K562 (cell line): Measurements from ENCODE around the gene FOXJ1. TPM values are rescaled to one million over a fixed set of nuclear protein-coding genes. Genes with fewer than 3 reads are reported as not detected.

ENCODE experiments used
- ATAC-seq: fragments of 200-7000 bp; cut with Tn5 transposase; 3 replicates; pipeline ENCODE4 v1.9.1; 2020; ENCODE audit warnings: moderate library complexity
- BruUV-seq: library from RNA; stranded (reverse); fragments of 400-500 nt; replicated peaks from 2 replicates; lab custom pipeline; 2021; lab: Mats Ljungman, UMichigan
- CTCF ChIA-PET: fragments of 300-600 bp; formaldehyde crosslinking; extraction: SDS; loops from one replicate; lab custom pipeline; 2021; ENCODE audit warnings: low intra/inter-chr PET ratio; lab: Yijun Ruan, JAX
- POLR2A ChIA-PET: fragments of 300-600, 350-650 bp; sonication (Branson Sonifier 250); formaldehyde crosslinking; extraction: SDS; loops from one replicate; lab custom pipeline; 2021; ENCODE audit warnings: antibody characterized with exemption, inconsistent platforms; lab: Yijun Ruan, JAX
- DNase-seq, 4 experiments: peaks; one replicate each; pipeline versions ENCODE4 v3.0.0 to v3.0.0-alpha.2; 2011 to 2018; ENCODE audit warnings: low spot score in 3 of 4, mixed read lengths in 3 of 4; ENCODE audit errors: extremely low read depth in 1 of 4
- FAIRE-seq: peaks from 2 replicates; lab custom pipeline; 2011; peaks lifted over from hg19 to GRCh38; lab: Jason Lieb, UNC
- H2AFZ ChIP-seq: 2 replicates; pipeline ENCODE4 v1.6.0; 2011; ENCODE audit warnings: low read depth, low read length, control low read depth, inconsistent platforms
- H3K27ac ChIP-seq: fragments of 200-600 bp; 3 replicates; pipeline ENCODE4 v1.8.0; 2011; ENCODE audit warnings: low read depth, mild to moderate bottlenecking, control low read depth, inconsistent platforms, low read length, moderate library complexity, mixed read lengths; ENCODE audit errors: extremely low read depth
- H3K27me3 ChIP-seq, 2 experiments: fragments of 300-600 bp in 1 of 2; 2 replicates in 1 of 2; 3 replicates in 1 of 2; pipeline versions ENCODE4 v1.6.0 to v1.8.0; 2011; ENCODE audit warnings: inconsistent platforms in 2 of 2, low read length in 2 of 2, mild to moderate bottlenecking in 1 of 2, mixed read lengths in 1 of 2, moderate library complexity in 1 of 2; ENCODE audit not compliant: control insufficient read depth in 2 of 2, insufficient read depth in 2 of 2
- H3K36me3 ChIP-seq: fragments of 300-600 bp; 3 replicates; pipeline ENCODE4 v1.8.0; 2011; ENCODE audit warnings: mild to moderate bottlenecking, low read length, inconsistent platforms; ENCODE audit not compliant: control insufficient read depth, insufficient read depth
- H3K4me1 ChIP-seq, 2 experiments: fragments of 200-600 bp in 1 of 2; replicated peaks in 1 of 2; 2 replicates in 1 of 2; 3 replicates in 1 of 2; pipeline versions ENCODE4 v1.5.1 to v1.8.0; 2011; ENCODE audit warnings: inconsistent platforms in 2 of 2, low read length in 2 of 2, mild to moderate bottlenecking in 1 of 2, mixed read lengths in 1 of 2, moderate library complexity in 1 of 2; ENCODE audit not compliant: control insufficient read depth in 2 of 2, insufficient read depth in 2 of 2
- H3K4me2 ChIP-seq: 2 replicates; pipeline ENCODE4 v1.6.1; 2011; ENCODE audit warnings: low read length, control low read depth, inconsistent platforms, mixed read lengths; ENCODE audit not compliant: insufficient read depth
- H3K4me3 ChIP-seq: fragments of 200-600 bp; sonication (generic), shearing (Covaris generic); 2 replicates; pipeline ENCODE4 v1.5.1; 2016; ENCODE audit warnings: control low read depth, inconsistent platforms
- H3K79me2 ChIP-seq: fragments of 200-600 bp; 3 replicates; pipeline ENCODE4 v1.8.0; 2011; ENCODE audit warnings: low read length, inconsistent platforms; ENCODE audit not compliant: control insufficient read depth, insufficient read depth
- H3K9ac ChIP-seq, 2 experiments: 2 replicates each; pipeline versions ENCODE4 v1.6.0 to v1.6.1; 2011; ENCODE audit warnings: low read depth in 2 of 2, low read length in 2 of 2, control low read depth in 1 of 2, inconsistent platforms in 1 of 2, mild to moderate bottlenecking in 1 of 2, mixed read lengths in 1 of 2; ENCODE audit not compliant: insufficient read depth in 1 of 2
- H3K9me1 ChIP-seq: one replicate; pipeline ENCODE4 v1.6.0; 2011; ENCODE audit warnings: inconsistent platforms, mild to moderate bottlenecking, low read length, moderate library complexity; ENCODE audit not compliant: control insufficient read depth, insufficient read depth
- H3K9me3 ChIP-seq: replicated peaks from 2 replicates; pipeline ENCODE4 v1.5.1; 2011; ENCODE audit warnings: low read depth, low read length, inconsistent platforms; ENCODE audit not compliant: control insufficient read depth, insufficient read depth
- H4K20me1 ChIP-seq: replicated peaks from 2 replicates; pipeline ENCODE4 v1.6.1; 2011; ENCODE audit warnings: low read length, inconsistent platforms, mixed read lengths; ENCODE audit not compliant: control insufficient read depth, insufficient read depth
- ARNT ChIP-seq, 2 experiments: fragments of 450-650 bp; IDR thresholded peaks; 2 replicates each; pipeline ENCODE4 v1.6.1; 2016; ENCODE audit warnings: mild to moderate bottlenecking in 1 of 2
- EP300 ChIP-seq: IDR thresholded peaks from 2 replicates; pipeline ENCODE4 v1.6.1; 2012; ENCODE audit warnings: low read length, improper control_type of control experiment
- FIP1L1 ChIP-seq: fragments of 200-400 bp; formaldehyde crosslinking; IDR thresholded peaks from 2 replicates; pipeline ENCODE4 v1.6.1; 2018; ENCODE audit warnings: mild to moderate bottlenecking, low read depth, low read length; ENCODE audit not compliant: poor library complexity, severe bottlenecking
- MED1 ChIP-seq: sonication (generic); formaldehyde crosslinking; IDR thresholded peaks from 2 replicates; pipeline ENCODE4 v1.8.1; 2023; ENCODE audit warnings: missing genetic modification reagents, borderline replicate concordance
- SREBF1 ChIP-seq: fragments of 150-350 bp; IDR thresholded peaks from 2 replicates; pipeline ENCODE4 v1.6.1; 2014; ENCODE audit warnings: antibody characterized with exemption, low read depth, low read length, borderline replicate concordance
- TBL1XR1 ChIP-seq, 2 experiments: IDR thresholded peaks; 2 replicates each; pipeline ENCODE4 v1.6.1; 2012; ENCODE audit warnings: improper control_type of control experiment in 2 of 2, low read length in 2 of 2, mild to moderate bottlenecking in 1 of 2
- WGBS: fragments of 100-300 bp; shearing (Covaris generic); methylation state at CpG from one replicate; pipeline ENCODE4 v1.1.6; 2016; ENCODE audit warnings: low coverage, mixed read lengths; ENCODE audit not compliant: insufficient coverage; ENCODE audit errors: missing lambda C conversion rate; 5-methylcytosine and 5-hydroxymethylcytosine counted together
- in situ Hi-C: fragments of 300-500 bp; cut with MboI; formaldehyde crosslinking; loops from 4 replicates; pipeline ENCODE4 v1.15.0; 2018; ENCODE audit warnings: inconsistent platforms, mixed read lengths
- intact Hi-C: fragments of 100-400 bp; cut with micrococcal nuclease; formaldehyde crosslinking; loops from 2 replicates; pipeline ENCODE4 v1.14.2; 2022
- polyA plus RNA-seq, 8 experiments: library from polyadenylated mRNA; depleted of rRNA in 4 of 8; stranded (reverse) in 5 of 8; unstranded in 3 of 8; fragments of >200 nt; fragmentation: Nextera tagmentation in 2 of 8; fragmentation: Illumina TruSeq in 1 of 8; extraction: Ambion mirVana in 2 of 8; extraction: Trizol in 1 of 8; gene quantifications; 2 replicates each; pipeline versions ENCODE4 v1.2.1 to v1.2.3, GENCODE V29; 2011 to 2014; ENCODE audit warnings: inconsistent platforms in 1 of 8, missing spikeins in 1 of 8
- total RNA-seq, 7 experiments: library from RNA; depleted of rRNA in 6 of 7; stranded (reverse); fragments of >200 nt in 6 of 7; fragmentation: Illumina TruSeq in 2 of 7; extraction: Trizol in 2 of 7; gene quantifications; 2 replicates each; pipeline versions ENCODE4 v1.2.1 to v1.2.3, GENCODE V29; 2011 to 2021; ENCODE audit warnings: low replicate concordance in 1 of 7
- TF ChIP-seq, protein P1 (sequence below): fragments of 250-450 bp; sonication (Bioruptor Pico); IDR thresholded peaks from 2 replicates; pipeline ENCODE4 v1.4.0; 2020
- TF ChIP-seq, protein P2 (sequence below): sonication (generic); formaldehyde crosslinking; IDR thresholded peaks from 2 replicates; pipeline ENCODE4 v1.8.0; 2023; ENCODE audit warnings: mild to moderate bottlenecking, missing genetic modification reagents
- TF ChIP-seq, protein P3 (sequence below): fragments of 450-650 bp; IDR thresholded peaks from 2 replicates; pipeline ENCODE4 v1.6.1; 2017; ENCODE audit warnings: antibody characterized with exemption

The FOXJ1 gene
- total and polyA plus RNA-seq, 9 of the 15 experiments (the other 6 are each of a cell fraction or from before 2014, with no cell fraction given) = 0.07 TPM; not detected in 8

DNA sequence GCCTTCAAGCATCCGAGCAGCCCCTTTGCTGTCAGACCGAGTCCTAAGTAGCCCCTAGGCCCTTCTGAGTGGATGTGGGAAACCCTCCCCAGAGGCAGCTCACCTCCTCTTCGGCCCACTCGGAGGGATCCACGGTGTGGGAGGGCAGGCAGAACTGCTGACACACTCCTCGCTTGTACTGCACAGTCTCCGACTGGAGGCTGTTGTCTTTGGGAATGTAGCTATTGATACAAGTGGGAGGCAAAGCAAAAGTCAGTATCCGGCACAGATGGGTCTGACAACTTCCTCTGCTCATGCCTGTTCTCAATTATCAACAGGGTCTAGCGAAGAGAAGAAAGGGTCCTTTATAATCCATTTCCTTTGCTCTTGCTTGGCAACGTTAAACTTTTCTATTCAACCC, 25.9 kb upstream of the FOXJ1 start (continued):
- TF ChIP-seq, protein P1, sequence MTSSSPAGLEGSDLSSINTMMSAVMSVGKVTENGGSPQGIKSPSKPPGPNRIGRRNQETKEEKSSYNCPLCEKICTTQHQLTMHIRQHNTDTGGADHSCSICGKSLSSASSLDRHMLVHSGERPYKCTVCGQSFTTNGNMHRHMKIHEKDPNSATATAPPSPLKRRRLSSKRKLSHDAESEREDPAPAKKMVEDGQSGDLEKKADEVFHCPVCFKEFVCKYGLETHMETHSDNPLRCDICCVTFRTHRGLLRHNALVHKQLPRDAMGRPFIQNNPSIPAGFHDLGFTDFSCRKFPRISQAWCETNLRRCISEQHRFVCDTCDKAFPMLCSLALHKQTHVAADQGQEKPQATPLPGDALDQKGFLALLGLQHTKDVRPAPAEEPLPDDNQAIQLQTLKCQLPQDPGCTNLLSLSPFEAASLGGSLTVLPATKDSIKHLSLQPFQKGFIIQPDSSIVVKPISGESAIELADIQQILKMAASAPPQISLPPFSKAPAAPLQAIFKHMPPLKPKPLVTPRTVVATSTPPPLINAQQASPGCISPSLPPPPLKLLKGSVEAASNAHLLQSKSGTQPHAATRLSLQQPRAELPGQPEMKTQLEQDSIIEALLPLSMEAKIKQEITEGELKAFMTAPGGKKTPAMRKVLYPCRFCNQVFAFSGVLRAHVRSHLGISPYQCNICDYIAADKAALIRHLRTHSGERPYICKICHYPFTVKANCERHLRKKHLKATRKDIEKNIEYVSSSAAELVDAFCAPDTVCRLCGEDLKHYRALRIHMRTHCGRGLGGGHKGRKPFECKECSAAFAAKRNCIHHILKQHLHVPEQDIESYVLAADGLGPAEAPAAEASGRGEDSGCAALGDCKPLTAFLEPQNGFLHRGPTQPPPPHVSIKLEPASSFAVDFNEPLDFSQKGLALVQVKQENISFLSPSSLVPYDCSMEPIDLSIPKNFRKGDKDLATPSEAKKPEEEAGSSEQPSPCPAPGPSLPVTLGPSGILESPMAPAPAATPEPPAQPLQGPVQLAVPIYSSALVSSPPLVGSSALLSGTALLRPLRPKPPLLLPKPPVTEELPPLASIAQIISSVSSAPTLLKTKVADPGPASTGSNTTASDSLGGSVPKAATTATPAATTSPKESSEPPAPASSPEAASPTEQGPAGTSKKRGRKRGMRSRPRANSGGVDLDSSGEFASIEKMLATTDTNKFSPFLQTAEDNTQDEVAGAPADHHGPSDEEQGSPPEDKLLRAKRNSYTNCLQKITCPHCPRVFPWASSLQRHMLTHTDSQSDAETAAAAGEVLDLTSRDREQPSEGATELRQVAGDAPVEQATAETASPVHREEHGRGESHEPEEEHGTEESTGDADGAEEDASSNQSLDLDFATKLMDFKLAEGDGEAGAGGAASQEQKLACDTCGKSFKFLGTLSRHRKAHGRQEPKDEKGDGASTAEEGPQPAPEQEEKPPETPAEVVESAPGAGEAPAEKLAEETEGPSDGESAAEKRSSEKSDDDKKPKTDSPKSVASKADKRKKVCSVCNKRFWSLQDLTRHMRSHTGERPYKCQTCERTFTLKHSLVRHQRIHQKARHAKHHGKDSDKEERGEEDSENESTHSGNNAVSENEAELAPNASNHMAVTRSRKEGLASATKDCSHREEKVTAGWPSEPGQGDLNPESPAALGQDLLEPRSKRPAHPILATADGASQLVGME (CRISPR knock-in tag) = no peak

DNA sequence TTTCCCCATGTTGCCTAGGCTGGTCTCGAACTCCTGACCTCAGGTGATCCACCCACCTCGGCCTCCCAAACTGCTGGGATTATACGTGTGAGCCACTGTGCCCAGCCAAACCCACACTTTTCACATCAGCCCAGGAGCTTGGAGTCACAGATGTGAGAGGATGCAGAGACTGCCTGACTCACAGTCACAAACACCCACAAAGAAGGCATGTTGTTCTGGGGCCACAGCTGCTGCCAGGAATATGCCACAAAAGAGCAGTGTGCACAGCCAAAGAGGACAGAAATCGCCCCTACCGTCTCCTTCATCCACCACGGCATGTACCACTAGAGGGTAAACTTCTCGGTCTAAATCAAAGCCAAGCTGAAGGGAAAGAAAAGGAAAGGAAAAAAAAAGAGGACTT, 25.1 kb upstream of the FOXJ1 start:
- no peak for FAIRE-seq
- Histone ChIP-seq H4K20me1 (no peaks in the 10 kb centered on the region), H3K9ac (no peak overlapping the region), H3K27me3 (no peaks in the 10 kb centered on the region), H3K36me3 (peaks cover 55% of the 10 kb centered on the region), H3K4me1 (peaks cover 5 to 9% of the 10 kb centered on the region in 2 experiments; a peak in 4 of 5 replicates), H3K9me3 (no peaks in the 10 kb centered on the region), H3K4me3 (no peak overlapping the region), H3K27ac (no peak overlapping the region), H2AFZ (no peak overlapping the region), H3K9me1 (no peaks in the 10 kb centered on the region), H3K4me2 (no peak overlapping the region), H3K79me2 (no peaks in the 10 kb centered on the region)
- BruUV-seq = no TSS peak
- intact Hi-C loops (no loop called here), in situ Hi-C loops (no loop called here)
- ATAC-seq = no peak
- WGBS = 85% methylated on average over 5 of the region's 7 CpGs
- ChIA-PET CTCF (no interaction called here), POLR2A (interaction anchor here (0.8 to 1.4 kb wide), 7 partner anchors 10 to 108 kb away, joined by 3 to 13 read pairs (median 4); no protein-coding TSS in a partner anchor)
- DNase-seq = no peak
- no peak for TF ChIP-seq ARNT (IDR thresholded peaks at IDR 0.05)
- TF ChIP-seq TBL1XR1 (IDR thresholded peaks at IDR 0.05; ENCODE audit: low read length in 2 of 2) = no peak
- no peak for TF ChIP-seq MED1 (CRISPR knock-in tag)
- TF ChIP-seq SREBF1 = no peak
- TF ChIP-seq, protein P2, sequence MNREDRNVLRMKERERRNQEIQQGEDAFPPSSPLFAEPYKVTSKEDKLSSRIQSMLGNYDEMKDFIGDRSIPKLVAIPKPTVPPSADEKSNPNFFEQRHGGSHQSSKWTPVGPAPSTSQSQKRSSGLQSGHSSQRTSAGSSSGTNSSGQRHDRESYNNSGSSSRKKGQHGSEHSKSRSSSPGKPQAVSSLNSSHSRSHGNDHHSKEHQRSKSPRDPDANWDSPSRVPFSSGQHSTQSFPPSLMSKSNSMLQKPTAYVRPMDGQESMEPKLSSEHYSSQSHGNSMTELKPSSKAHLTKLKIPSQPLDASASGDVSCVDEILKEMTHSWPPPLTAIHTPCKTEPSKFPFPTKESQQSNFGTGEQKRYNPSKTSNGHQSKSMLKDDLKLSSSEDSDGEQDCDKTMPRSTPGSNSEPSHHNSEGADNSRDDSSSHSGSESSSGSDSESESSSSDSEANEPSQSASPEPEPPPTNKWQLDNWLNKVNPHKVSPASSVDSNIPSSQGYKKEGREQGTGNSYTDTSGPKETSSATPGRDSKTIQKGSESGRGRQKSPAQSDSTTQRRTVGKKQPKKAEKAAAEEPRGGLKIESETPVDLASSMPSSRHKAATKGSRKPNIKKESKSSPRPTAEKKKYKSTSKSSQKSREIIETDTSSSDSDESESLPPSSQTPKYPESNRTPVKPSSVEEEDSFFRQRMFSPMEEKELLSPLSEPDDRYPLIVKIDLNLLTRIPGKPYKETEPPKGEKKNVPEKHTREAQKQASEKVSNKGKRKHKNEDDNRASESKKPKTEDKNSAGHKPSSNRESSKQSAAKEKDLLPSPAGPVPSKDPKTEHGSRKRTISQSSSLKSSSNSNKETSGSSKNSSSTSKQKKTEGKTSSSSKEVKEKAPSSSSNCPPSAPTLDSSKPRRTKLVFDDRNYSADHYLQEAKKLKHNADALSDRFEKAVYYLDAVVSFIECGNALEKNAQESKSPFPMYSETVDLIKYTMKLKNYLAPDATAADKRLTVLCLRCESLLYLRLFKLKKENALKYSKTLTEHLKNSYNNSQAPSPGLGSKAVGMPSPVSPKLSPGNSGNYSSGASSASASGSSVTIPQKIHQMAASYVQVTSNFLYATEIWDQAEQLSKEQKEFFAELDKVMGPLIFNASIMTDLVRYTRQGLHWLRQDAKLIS = no peak
- TF ChIP-seq, protein P3, sequence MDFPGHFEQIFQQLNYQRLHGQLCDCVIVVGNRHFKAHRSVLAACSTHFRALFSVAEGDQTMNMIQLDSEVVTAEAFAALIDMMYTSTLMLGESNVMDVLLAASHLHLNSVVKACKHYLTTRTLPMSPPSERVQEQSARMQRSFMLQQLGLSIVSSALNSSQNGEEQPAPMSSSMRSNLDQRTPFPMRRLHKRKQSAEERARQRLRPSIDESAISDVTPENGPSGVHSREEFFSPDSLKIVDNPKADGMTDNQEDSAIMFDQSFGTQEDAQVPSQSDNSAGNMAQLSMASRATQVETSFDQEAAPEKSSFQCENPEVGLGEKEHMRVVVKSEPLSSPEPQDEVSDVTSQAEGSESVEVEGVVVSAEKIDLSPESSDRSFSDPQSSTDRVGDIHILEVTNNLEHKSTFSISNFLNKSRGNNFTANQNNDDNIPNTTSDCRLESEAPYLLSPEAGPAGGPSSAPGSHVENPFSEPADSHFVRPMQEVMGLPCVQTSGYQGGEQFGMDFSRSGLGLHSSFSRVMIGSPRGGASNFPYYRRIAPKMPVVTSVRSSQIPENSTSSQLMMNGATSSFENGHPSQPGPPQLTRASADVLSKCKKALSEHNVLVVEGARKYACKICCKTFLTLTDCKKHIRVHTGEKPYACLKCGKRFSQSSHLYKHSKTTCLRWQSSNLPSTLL = no peak
- TF ChIP-seq EP300 = no peak
- no peak for TF ChIP-seq FIP1L1
